ENCODE measurements around the gene IRX4. TPM values are rescaled to one million over a fixed set of nuclear protein-coding genes. Genes with fewer than 3 reads are reported as not detected.

The IRX4 gene
- total RNA-seq, 1 donor from 2014 or later, result not detected

Other genes with a start within 250 kb of the IRX4 start
- gene MRPL36, start 83.1 kb downstream of the IRX4 start, total RNA-seq, result 50.4 TPM
- gene NDUFS6, start 81.5 kb downstream of the IRX4 start, total RNA-seq, result 26.4 TPM